Lower lobe of right lung (tissue), 2 donors: ENCODE data around the gene VSIG8. TPM values are rescaled to one million over a fixed set of nuclear protein-coding genes. Genes with fewer than 3 reads are reported as not detected.

Source experiments
- ATAC-seq, 2 donors: fragments of 200-7000 bp; cut with Tn5 transposase; one replicate each; pipeline ENCODE4 v1.9.1; 2020 to 2022; ENCODE audit warnings: mild to moderate bottlenecking in 2 of 2, moderate library complexity in 2 of 2
- DNase-seq: peaks from one replicate; pipeline ENCODE4 v3.0.0-alpha.2; 2020
- H3K27ac ChIP-seq: fragments of 200-600 bp; one replicate; pipeline ENCODE4 v1.8.0; 2022
- H3K27me3 ChIP-seq: fragments of 200-600 bp; one replicate; pipeline ENCODE4 v1.8.0; 2022; ENCODE audit warnings: low read depth
- H3K36me3 ChIP-seq: fragments of 200-600 bp; one replicate; pipeline ENCODE4 v1.8.0; 2022; ENCODE audit warnings: mild to moderate bottlenecking
- H3K4me1 ChIP-seq: fragments of 200-600 bp; one replicate; pipeline ENCODE4 v1.8.0; 2022
- H3K4me3 ChIP-seq: fragments of 200-600 bp; one replicate; pipeline ENCODE4 v1.8.0; 2022; ENCODE audit warnings: mild to moderate bottlenecking
- H3K9me3 ChIP-seq: fragments of 200-600 bp; one replicate; pipeline ENCODE4 v1.8.0; 2022
- intact Hi-C: fragments of 100-400 bp; cut with DNase I; formaldehyde crosslinking; loops from one replicate; pipeline ENCODE4 v1.11.0; 2022
- total RNA-seq: library from RNA; stranded (reverse); fragmentation: NEBNext Ultra II Directional; extraction: Animal tissue kit (Norgen Biotek cat#: 25700); gene quantifications from one replicate; pipeline ENCODE4 v1.2.1, GENCODE V29; 2021
- TF ChIP-seq, protein P1 (sequence below): fragments of 200-600 bp; IDR thresholded peaks from one replicate; pipeline ENCODE4 v1.8.0; 2022; ENCODE audit warnings: antibody characterized with exemption, mild to moderate bottlenecking
- donor health status: DM: no; HTN: yes; CAD: no; lungs with severe emphysema.

The VSIG8 gene
- total RNA-seq, 1 donor from 2014 or later = 0.35 TPM

DNA sequence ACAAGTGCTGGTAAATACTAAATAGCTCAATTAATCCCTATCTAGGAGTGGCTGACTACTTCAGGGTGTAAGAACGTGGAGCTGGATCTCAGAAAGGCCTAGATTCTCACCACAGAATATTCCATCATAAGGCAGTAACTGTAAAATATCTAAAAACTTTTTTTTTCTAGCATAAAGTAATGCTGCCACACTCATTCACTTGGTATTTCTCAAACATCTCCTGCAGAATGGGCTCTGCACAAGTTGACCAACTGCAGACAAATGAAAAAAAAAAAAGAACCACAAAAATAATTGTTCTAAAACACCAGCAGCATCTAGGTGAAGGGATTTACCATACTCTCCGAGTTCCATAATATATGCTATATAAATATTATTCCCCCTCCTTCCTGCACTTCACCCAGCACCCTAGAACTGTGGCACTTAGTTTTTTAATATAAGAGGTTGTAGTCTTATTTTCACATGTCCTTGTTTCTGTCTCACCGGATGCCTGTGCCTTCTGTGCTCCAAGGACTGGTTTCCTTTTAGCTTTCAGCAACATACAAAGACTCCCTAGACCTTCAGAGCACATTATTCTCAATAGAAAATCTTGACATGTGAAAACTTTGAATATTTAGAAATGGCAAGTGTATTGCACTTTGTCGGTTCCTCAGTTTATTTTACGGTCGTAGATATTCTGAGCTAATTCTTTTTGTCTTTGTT is 8.9 kb downstream of the VSIG8 start:
- H3K4me3 ChIP-seq = peak overlapping the region; percentile 77
- no peaks in the 10 kb centered on the region for H3K27me3 ChIP-seq
- DNase-seq (no peak), ATAC-seq (no peak)
- H3K36me3 ChIP-seq = no peaks in the 10 kb centered on the region
- no peaks in the 10 kb centered on the region for H3K9me3 ChIP-seq
- TF ChIP-seq, protein P1, sequence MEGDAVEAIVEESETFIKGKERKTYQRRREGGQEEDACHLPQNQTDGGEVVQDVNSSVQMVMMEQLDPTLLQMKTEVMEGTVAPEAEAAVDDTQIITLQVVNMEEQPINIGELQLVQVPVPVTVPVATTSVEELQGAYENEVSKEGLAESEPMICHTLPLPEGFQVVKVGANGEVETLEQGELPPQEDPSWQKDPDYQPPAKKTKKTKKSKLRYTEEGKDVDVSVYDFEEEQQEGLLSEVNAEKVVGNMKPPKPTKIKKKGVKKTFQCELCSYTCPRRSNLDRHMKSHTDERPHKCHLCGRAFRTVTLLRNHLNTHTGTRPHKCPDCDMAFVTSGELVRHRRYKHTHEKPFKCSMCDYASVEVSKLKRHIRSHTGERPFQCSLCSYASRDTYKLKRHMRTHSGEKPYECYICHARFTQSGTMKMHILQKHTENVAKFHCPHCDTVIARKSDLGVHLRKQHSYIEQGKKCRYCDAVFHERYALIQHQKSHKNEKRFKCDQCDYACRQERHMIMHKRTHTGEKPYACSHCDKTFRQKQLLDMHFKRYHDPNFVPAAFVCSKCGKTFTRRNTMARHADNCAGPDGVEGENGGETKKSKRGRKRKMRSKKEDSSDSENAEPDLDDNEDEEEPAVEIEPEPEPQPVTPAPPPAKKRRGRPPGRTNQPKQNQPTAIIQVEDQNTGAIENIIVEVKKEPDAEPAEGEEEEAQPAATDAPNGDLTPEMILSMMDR = no peak
- peaks cover 26% of the 10 kb centered on the region for H3K4me1 ChIP-seq
- H3K27ac ChIP-seq = peak overlapping the region; percentile 97
- intact Hi-C loops = no loop called here

DNA sequence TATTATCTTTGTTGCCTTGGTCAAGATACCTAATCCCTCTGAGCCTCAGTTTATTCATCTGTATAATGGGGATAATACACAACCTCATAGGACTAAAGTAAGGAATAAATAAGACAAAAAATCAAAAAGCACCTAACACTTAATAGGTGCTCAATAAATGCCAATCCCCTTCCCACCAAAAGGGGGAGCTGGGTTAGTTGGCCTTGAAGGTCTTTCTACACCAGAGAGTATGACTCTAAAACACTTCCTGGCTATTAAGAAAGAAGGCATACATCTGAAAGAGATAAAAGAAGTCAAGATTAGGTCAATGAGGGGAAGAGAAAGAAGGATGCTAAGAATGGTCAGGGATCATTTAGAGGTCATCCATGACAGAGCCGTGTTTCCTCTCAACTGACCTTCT is 11.1 kb downstream of the VSIG8 start:
- no peaks in the 10 kb centered on the region for H3K9me3 ChIP-seq
- intact Hi-C loops = no loop called here

GRCh38 chr1:159849626-159850366 is 12.7 kb downstream of the VSIG8 start:
- TF ChIP-seq, protein P1 = no peak
- no peak overlapping the region for H3K27ac ChIP-seq
- intact Hi-C loops = no loop called here
- H3K36me3 ChIP-seq = no peaks in the 10 kb centered on the region
- ATAC-seq (no peak), DNase-seq (no peak)
- no peak overlapping the region for H3K4me3 ChIP-seq
- no peaks in the 10 kb centered on the region for H3K27me3 ChIP-seq
- H3K4me1 ChIP-seq = peaks cover 20% of the 10 kb centered on the region
- H3K9me3 ChIP-seq = no peaks in the 10 kb centered on the region

More for the DNA sequence above, 11.1 kb downstream of the VSIG8 start:
- Histone ChIP-seq H3K27me3 (no peaks in the 10 kb centered on the region), H3K4me3 (no peak overlapping the region), H3K27ac (no peak overlapping the region), H3K36me3 (no peaks in the 10 kb centered on the region), H3K4me1 (peaks cover 26% of the 10 kb centered on the region)
- no peak for ATAC-seq
- DNase-seq = no peak
- TF ChIP-seq, protein P1 = no peak

DNA sequence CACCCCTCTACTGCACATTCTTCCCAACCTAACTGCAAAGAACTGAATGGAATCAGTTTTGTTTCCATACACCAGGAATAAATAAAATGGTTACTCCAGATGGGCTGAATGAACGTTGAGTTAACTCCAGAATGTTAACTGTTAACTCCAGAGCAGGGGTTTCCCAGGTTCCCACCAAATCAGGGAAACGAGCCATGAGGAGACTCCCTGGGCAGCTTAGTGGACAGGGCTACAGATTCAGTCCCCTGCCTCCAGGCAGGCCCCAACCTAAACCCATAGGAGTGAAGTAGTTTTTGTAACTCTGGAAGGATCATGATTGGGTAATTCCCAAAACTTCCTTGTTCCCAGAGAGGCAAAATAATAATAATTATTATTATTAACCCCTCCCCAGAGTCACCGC is 14.1 kb downstream of the VSIG8 start:
- H3K9me3 ChIP-seq = no peaks in the 10 kb centered on the region
- no peaks in the 10 kb centered on the region for H3K36me3 ChIP-seq
- ATAC-seq = no peak
- H3K4me1 ChIP-seq = peaks cover 10% of the 10 kb centered on the region
- TF ChIP-seq, protein P1 = no peak
- intact Hi-C loops = no loop called here
- H3K27me3 ChIP-seq = no peaks in the 10 kb centered on the region
- no peak for DNase-seq
- no peak overlapping the region for H3K4me3 ChIP-seq
- H3K27ac ChIP-seq = no peak overlapping the region

DNA sequence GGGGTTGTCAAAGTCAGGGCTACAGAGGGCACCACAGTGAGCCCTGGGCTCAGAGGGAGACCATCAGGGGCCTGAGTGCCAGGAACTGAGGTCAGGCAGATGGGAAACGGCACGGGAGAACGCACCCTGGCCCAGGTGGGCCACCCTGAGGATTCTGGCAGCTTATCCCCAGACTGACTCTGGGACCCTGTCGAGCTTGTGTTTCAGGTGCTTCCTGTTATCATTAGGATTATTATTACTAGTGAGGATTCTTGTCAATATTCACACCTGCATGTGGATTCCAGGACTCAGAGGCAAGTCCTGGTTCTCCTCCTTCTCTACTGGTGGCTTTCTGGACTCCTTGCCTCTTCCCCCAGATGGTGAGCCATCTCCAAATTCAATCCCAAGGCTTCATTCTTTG is 15.2 kb downstream of the VSIG8 start:
- Histone ChIP-seq H3K4me3 (no peak overlapping the region), H3K36me3 (no peaks in the 10 kb centered on the region), H3K27me3 (no peaks in the 10 kb centered on the region), H3K9me3 (no peaks in the 10 kb centered on the region), H3K27ac (no peak overlapping the region), H3K4me1 (peaks cover 7% of the 10 kb centered on the region)
- intact Hi-C loops = no loop called here
- DNase-seq (no peak), ATAC-seq (no peak)
- TF ChIP-seq, protein P1 = no peak
